OCI-LY3 (cell line): ENCODE results near the gene STAU1.

Experiments
- H2AFZ ChIP-seq: fragments of 200-600, 300-600 bp; shearing (Covaris generic); 2 replicates; pipeline ENCODE4 v1.6.0; 2014; ENCODE audit warnings: antibody characterized with exemption, low read depth, low read length
- H3K27ac ChIP-seq: fragments of 200-600, 300-600 bp; sonication (generic); 2 replicates; pipeline ENCODE4 v1.5.1; 2014; ENCODE audit warnings: mild to moderate bottlenecking, low read length, moderate library complexity, mixed read lengths
- H3K27me3 ChIP-seq: fragments of 200-600, 300-600 bp; sonication (generic); 2 replicates; pipeline ENCODE4 v1.6.1; 2014; ENCODE audit warnings: low read depth, low read length, mixed read lengths
- H3K36me3 ChIP-seq: fragments of 200-600, 300-600 bp; sonication (generic); replicated peaks from 2 replicates; pipeline ENCODE3; 2014; ENCODE audit warnings: low read depth, low read length, mixed read lengths
- H3K4me1 ChIP-seq: fragments of 300-600, 200-600 bp; sonication (generic); 2 replicates; pipeline ENCODE4 v1.6.1; 2014; ENCODE audit warnings: low read length, mixed read lengths
- H3K4me2 ChIP-seq: fragments of 200-600, 300-600 bp; sonication (generic); 2 replicates; pipeline ENCODE4 v1.6.1; 2014; ENCODE audit warnings: low read length, mixed read lengths
- H3K4me3 ChIP-seq: fragments of 300-600, 200-600 bp; sonication (generic); 2 replicates; pipeline ENCODE4 v1.5.1; 2014; ENCODE audit warnings: antibody characterized with exemption, mild to moderate bottlenecking, low read length, moderate library complexity
- H3K79me2 ChIP-seq: fragments of 300-600, 200-600 bp; shearing (Covaris generic); 2 replicates; pipeline ENCODE4 v1.6.1; 2014; ENCODE audit warnings: mild to moderate bottlenecking, low read length, mixed read lengths
- H3K9ac ChIP-seq: fragments of 300-600, 200-600 bp; shearing (Covaris generic); 2 replicates; pipeline ENCODE4 v1.6.0; 2014; ENCODE audit warnings: mild to moderate bottlenecking, low read length, moderate library complexity
- H3K9me3 ChIP-seq: fragments of 200-600, 300-600 bp; shearing (Covaris generic); 2 replicates; pipeline ENCODE4 v1.6.1; 2014; ENCODE audit warnings: low read length, mixed read lengths; ENCODE audit not compliant: insufficient read depth
- H4K20me1 ChIP-seq: fragments of 200-600, 300-600 bp; sonication (generic); 2 replicates; pipeline ENCODE4 v1.6.1; 2016; ENCODE audit warnings: low read length, mixed read lengths; ENCODE audit not compliant: insufficient read depth
- CTCF ChIP-seq: fragments of 200-600, 300-600 bp; sonication (generic); IDR thresholded peaks from 2 replicates; pipeline ENCODE4 v1.5.1; 2014; ENCODE audit warnings: antibody characterized with exemption, low read length, low read depth
- EZH2phosphoT487 ChIP-seq: fragments of 200-600 bp; shearing (Covaris generic); IDR thresholded peaks from 2 replicates; pipeline ENCODE4 v1.6.1; 2018; ENCODE audit warnings: antibody characterized with exemption, mixed run types, low read depth

STAU1 gene

DNA sequence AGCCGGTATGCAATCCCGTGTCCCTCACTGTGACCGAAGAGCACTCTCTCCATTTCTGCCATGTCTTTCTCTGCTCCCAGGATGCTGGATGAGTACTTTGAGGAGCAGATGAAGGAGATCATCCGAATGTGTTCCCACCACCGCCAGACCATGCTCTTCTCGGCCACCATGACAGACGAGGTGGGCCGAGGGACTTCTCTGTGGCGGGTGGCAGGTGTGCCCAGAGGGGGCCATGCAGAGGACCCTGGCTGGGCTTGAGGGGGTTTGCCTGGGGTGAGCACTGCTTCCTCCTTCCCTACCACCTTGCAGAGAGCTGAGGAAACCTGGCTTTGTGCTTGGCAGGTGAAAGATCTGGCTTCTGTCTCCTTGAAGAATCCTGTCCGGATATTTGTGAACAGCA lies 45.1 kb upstream of the STAU1 start:
- Histone ChIP-seq H3K36me3 (peaks cover 67% of the 10 kb centered on the region), H3K4me3 (no peak overlapping the region), H3K79me2 (peaks cover 9% of the 10 kb centered on the region; the same call in 1 of the 2 replicates), H2AFZ (no peak overlapping the region), H3K27ac (no peak overlapping the region), H4K20me1 (no peaks in the 10 kb centered on the region), H3K4me1 (peaks cover 18% of the 10 kb centered on the region), H3K4me2 (no peak overlapping the region), H3K9ac (no peak overlapping the region), H3K9me3 (no peaks in the 10 kb centered on the region), H3K27me3 (no peaks in the 10 kb centered on the region)
- TF ChIP-seq CTCF, result no peak
- TF ChIP-seq EZH2phosphoT487, result no peak

DNA sequence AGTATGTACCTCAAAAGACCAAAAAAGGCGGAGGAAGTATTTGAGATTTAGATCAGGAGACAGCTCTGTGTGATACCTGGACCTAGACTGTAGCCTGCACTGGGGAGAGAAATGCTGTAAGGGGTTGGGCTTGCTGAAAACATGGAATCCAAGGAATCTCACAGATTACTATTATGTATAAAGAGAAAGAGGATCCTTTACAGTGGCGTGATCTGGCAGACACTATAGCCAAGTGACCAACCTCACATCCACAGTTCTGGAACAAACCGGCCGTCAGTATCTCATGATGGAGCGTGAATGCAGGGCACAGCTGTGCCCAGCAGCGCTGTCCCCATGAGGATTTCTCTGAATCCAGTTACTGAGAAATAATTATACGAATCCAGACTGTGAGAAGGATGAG lies 43.3 kb upstream of the STAU1 start:
- peaks cover 62% of the 10 kb centered on the region for H3K36me3 ChIP-seq
- H3K4me3 ChIP-seq, result no peak overlapping the region

DNA sequence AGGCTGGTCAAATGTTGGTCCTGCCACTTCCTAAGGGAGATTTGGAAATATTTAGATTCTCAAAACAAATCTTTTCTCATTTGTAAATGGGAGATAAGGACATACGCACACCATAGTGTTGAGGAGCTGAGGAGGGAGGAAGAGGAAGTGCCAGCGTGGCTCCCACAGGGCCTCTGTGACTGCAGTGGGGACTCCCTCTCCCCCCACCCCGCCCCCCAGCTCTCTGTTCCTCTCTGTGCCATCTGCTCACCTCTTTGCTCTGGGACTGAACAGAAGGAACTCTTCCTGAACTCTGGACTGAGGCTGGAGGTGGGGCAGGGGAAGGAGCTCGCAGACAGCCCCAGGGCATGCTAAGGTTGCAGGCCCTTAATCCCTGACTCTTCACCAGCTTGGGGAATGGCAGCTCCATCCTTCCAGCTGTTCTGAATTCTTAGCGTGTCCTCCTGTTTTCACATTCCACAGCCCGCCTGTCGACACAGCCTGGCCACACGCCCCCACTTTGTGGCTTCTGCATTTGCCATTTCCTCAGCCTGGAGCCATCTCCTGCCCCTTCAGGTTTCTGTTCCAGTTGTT lies 42.5 kb upstream of the STAU1 start:
- TF ChIP-seq EZH2phosphoT487 (no peak), CTCF (no peak)
- peaks cover 18% of the 10 kb centered on the region for H3K4me1 ChIP-seq
- H2AFZ ChIP-seq, result peak overlapping the region; percentile 34; the same call in 1 of the 2 replicates
- H3K27ac ChIP-seq, result peak overlapping the region; percentile 78
- no peaks in the 10 kb centered on the region for H4K20me1 ChIP-seq
- no peaks in the 10 kb centered on the region for H3K27me3 ChIP-seq
- H3K79me2 ChIP-seq, result peaks cover 9% of the 10 kb centered on the region; the same call in 1 of the 2 replicates
- peak overlapping the region; percentile 46 for H3K9ac ChIP-seq
- H3K4me2 ChIP-seq, result peak overlapping the region; percentile 80
- H3K36me3 ChIP-seq, result peaks cover 64% of the 10 kb centered on the region
- no peaks in the 10 kb centered on the region for H3K9me3 ChIP-seq
- H3K4me3 ChIP-seq, result peak overlapping the region; percentile 53

More for the DNA sequence above, 43.3 kb upstream of the STAU1 start:
- no peaks in the 10 kb centered on the region for H3K27me3 ChIP-seq
- H2AFZ ChIP-seq, result no peak overlapping the region
- H4K20me1 ChIP-seq, result no peaks in the 10 kb centered on the region
- H3K9me3 ChIP-seq, result no peaks in the 10 kb centered on the region
- H3K27ac ChIP-seq, result peak overlapping the region; percentile 78
- peaks cover 18% of the 10 kb centered on the region for H3K4me1 ChIP-seq
- no peak for TF ChIP-seq CTCF
- no peak for TF ChIP-seq EZH2phosphoT487
- peaks cover 9% of the 10 kb centered on the region; the same call in 1 of the 2 replicates for H3K79me2 ChIP-seq
- peak overlapping the region; percentile 80 for H3K4me2 ChIP-seq
- H3K9ac ChIP-seq, result peak overlapping the region; percentile 46; the same call in 1 of the 2 replicates

DNA sequence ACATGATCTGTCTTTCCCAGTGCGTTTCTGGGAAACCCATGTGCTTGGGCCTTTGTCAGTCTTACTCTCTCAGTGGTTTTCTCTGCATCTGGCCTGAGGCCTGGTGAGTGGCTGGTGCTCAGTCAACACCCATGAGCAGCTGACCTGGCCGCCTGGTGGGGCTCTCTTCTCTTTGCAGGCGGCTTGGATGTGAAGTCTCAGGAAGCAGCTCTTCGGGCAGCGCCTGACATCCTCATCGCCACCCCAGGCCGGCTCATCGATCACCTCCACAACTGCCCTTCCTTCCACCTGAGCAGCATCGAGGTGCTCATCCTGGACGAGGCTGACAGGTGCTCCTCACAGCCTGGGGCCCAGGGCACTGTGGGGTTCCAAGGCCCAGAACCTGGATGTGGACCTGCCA lies 41.9 kb upstream of the STAU1 start:
- TF ChIP-seq CTCF, result no peak
- no peak for TF ChIP-seq EZH2phosphoT487
- Histone ChIP-seq H3K27ac (peak overlapping the region; percentile 78), H3K27me3 (no peaks in the 10 kb centered on the region), H2AFZ (peak overlapping the region; percentile 16; the same call in 1 of the 2 replicates), H4K20me1 (no peaks in the 10 kb centered on the region), H3K36me3 (peaks cover 62% of the 10 kb centered on the region), H3K4me3 (peak overlapping the region; percentile 53; the same call in 1 of the 2 replicates), H3K9ac (peak overlapping the region; percentile 46), H3K4me1 (peaks cover 18% of the 10 kb centered on the region), H3K79me2 (peaks cover 9% of the 10 kb centered on the region; the same call in 1 of the 2 replicates), H3K4me2 (peak overlapping the region; percentile 80), H3K9me3 (no peaks in the 10 kb centered on the region)
